ENCODE data around the gene STRAP.

GRCh38 chr12:15861404-15861803 is 20.8 kb upstream of the STRAP start:
- no peak for TF ChIP-seq CTCF (IDR thresholded peaks at IDR 0.05; ENCODE audit: insufficient read depth, low read length)
- no peak for TF ChIP-seq POLR2AphosphoS5 (IDR thresholded peaks at IDR 0.05; ENCODE audit: low read depth)
